Measurements from ENCODE around the gene ETV4. TPM values are rescaled to one million over a fixed set of nuclear protein-coding genes. Genes with fewer than 3 reads are reported as not detected.

ETV4 gene
- total and polyA plus RNA-seq, 2 of the 13 experiments (the other 11 are each of a cell fraction or from before 2014, with no cell fraction given), result 128 to 330 TPM

DNA sequence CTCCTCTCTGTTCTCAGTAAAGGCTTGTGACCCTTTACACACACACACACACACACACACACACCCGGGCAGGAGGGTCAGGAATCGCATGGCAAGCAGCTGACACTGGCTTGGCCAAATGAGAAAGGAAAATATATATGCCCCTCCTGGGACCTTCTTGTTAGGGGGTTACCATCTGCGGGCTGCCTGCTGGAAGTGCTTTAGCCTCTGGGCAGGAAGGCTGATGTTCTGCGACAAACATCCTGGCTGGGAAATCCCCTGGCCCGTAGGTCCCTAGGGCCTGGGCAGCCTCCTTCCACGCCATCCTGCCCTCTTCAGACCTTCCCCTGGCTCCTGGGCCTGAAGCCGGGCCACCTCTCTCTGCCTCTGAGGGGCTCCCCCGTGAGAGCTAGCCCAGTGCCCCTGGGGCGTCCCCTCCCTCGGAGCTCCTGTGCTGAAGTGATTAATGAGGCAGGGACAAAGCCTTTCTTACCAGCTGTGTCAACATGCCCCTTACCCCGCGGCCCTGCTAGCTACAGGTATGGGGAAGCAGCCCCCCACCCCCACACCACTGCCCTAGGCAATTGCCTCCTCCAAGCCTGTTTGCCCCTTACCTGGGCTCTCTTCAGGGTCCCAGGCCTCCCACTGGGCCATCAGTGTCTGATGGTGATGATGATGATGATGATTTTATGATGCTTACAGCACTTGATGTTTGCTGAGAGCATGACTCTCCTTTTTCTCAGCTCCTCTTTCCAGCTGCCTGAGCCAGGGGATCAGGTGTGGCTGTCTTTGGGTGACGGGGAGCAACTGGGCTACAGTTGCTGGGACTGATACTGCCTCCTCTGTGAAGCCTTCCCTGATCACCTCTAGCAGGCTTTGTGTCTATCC lies 32.8 kb upstream of the ETV4 start (continued):
- TF ChIP-seq MAF1 (CRISPR knock-in tag; IDR thresholded peaks at IDR 0.05; ENCODE audit: borderline replicate concordance), result no peak
- no peak for TF ChIP-seq ZFP62 (CRISPR knock-in tag; IDR thresholded peaks at IDR 0.05)
- no peak for TF ChIP-seq JUNB (CRISPR knock-in tag; IDR thresholded peaks at IDR 0.05; ENCODE audit: borderline replicate concordance)
- TF ChIP-seq HIVEP1 (CRISPR knock-in tag; IDR thresholded peaks at IDR 0.05), result no peak
- TF ChIP-seq RFXAP (CRISPR knock-in tag; IDR thresholded peaks at IDR 0.05; ENCODE audit: borderline replicate concordance), result peak; percentile 64; the same call in 1 of the 2 replicates
- TF ChIP-seq, protein P1, sequence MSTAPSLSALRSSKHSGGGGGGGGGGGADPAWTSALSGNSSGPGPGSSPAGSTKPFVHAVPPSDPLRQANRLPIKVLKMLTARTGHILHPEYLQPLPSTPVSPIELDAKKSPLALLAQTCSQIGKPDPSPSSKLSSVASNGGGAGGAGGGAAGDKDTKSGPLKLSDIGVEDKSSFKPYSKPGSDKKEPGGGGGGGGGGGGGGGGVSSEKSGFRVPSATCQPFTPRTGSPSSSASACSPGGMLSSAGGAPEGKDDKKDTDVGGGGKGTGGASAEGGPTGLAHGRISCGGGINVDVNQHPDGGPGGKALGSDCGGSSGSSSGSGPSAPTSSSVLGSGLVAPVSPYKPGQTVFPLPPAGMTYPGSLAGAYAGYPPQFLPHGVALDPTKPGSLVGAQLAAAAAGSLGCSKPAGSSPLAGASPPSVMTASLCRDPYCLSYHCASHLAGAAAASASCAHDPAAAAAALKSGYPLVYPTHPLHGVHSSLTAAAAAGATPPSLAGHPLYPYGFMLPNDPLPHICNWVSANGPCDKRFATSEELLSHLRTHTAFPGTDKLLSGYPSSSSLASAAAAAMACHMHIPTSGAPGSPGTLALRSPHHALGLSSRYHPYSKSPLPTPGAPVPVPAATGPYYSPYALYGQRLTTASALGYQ (CRISPR knock-in tag; IDR thresholded peaks at IDR 0.05), result no peak
- no peak for TF ChIP-seq ZNF34 (CRISPR knock-in tag; IDR thresholded peaks at IDR 0.05; ENCODE audit: borderline replicate concordance)
- TF ChIP-seq CBX5 (CRISPR knock-in tag; IDR thresholded peaks at IDR 0.05; ENCODE audit: borderline replicate concordance), result no peak; the same call in 1 of the 2 replicates
- TF ChIP-seq, protein P2, sequence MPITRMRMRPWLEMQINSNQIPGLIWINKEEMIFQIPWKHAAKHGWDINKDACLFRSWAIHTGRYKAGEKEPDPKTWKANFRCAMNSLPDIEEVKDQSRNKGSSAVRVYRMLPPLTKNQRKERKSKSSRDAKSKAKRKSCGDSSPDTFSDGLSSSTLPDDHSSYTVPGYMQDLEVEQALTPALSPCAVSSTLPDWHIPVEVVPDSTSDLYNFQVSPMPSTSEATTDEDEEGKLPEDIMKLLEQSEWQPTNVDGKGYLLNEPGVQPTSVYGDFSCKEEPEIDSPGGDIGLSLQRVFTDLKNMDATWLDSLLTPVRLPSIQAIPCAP (CRISPR knock-in tag; IDR thresholded peaks at IDR 0.05; ENCODE audit: low read depth), result no peak
- TF ChIP-seq ZNF230 (CRISPR knock-in tag; IDR thresholded peaks at IDR 0.05), result no peak
- TF ChIP-seq ZNF550 (CRISPR knock-in tag; IDR thresholded peaks at IDR 0.05; ENCODE audit: borderline replicate concordance), result no peak
- TF ChIP-seq, protein P3, sequence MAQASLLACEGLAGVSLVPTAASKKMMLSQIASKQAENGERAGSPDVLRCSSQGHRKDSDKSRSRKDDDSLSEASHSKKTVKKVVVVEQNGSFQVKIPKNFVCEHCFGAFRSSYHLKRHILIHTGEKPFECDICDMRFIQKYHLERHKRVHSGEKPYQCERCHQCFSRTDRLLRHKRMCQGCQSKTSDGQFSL (CRISPR knock-in tag; IDR thresholded peaks at IDR 0.05), result no peak
- TF ChIP-seq, protein P4, sequence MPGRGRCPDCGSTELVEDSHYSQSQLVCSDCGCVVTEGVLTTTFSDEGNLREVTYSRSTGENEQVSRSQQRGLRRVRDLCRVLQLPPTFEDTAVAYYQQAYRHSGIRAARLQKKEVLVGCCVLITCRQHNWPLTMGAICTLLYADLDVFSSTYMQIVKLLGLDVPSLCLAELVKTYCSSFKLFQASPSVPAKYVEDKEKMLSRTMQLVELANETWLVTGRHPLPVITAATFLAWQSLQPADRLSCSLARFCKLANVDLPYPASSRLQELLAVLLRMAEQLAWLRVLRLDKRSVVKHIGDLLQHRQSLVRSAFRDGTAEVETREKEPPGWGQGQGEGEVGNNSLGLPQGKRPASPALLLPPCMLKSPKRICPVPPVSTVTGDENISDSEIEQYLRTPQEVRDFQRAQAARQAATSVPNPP (CRISPR knock-in tag; IDR thresholded peaks at IDR 0.05), result no peak
- TF ChIP-seq, protein P5, sequence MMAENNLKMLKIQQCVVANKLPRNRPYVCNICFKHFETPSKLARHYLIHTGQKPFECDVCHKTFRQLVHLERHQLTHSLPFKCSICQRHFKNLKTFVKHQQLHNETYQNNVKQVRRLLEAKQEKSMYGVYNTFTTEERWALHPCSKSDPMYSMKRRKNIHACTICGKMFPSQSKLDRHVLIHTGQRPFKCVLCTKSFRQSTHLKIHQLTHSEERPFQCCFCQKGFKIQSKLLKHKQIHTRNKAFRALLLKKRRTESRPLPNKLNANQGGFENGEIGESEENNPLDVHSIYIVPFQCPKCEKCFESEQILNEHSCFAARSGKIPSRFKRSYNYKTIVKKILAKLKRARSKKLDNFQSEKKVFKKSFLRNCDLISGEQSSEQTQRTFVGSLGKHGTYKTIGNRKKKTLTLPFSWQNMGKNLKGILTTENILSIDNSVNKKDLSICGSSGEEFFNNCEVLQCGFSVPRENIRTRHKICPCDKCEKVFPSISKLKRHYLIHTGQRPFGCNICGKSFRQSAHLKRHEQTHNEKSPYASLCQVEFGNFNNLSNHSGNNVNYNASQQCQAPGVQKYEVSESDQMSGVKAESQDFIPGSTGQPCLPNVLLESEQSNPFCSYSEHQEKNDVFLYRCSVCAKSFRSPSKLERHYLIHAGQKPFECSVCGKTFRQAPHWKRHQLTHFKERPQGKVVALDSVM (CRISPR knock-in tag; IDR thresholded peaks at IDR 0.05), result no peak
- TF ChIP-seq FOXK1 (CRISPR knock-in tag; IDR thresholded peaks at IDR 0.05; ENCODE audit: borderline replicate concordance, low read depth), result 0 out of 2 replicates have a peak, but pooled peaks have one; percentile 45
- peak; percentile 35 for TF ChIP-seq RARA (CRISPR knock-in tag; IDR thresholded peaks at IDR 0.05)
- TF ChIP-seq ZNF510 (CRISPR knock-in tag; IDR thresholded peaks at IDR 0.05; ENCODE audit: low read depth), result no peak
- TF ChIP-seq TAF1 (CRISPR knock-in tag; IDR thresholded peaks at IDR 0.05), result no peak
- TF ChIP-seq ZNF263 (CRISPR knock-in tag; IDR thresholded peaks at IDR 0.05), result 0 out of 2 replicates have a peak, but pooled peaks have one; percentile 21
- TF ChIP-seq ARNT (IDR thresholded peaks at IDR 0.05), result no peak
- no peak for TF ChIP-seq SETDB1 (CRISPR knock-in tag; IDR thresholded peaks at IDR 0.05; ENCODE audit: borderline replicate concordance)
- TF ChIP-seq CBFB (CRISPR knock-in tag; IDR thresholded peaks at IDR 0.05), result 0 out of 2 replicates have a peak, but pooled peaks have one; percentile 21
- TF ChIP-seq ZSCAN25 (CRISPR knock-in tag; IDR thresholded peaks at IDR 0.05), result peak; percentile 96
- no peak for TF ChIP-seq TP53 (CRISPR knock-in tag; conservative IDR thresholded peaks at IDR 0.05)
- TF ChIP-seq ZNF274 (CRISPR knock-in tag; IDR thresholded peaks at IDR 0.05), result no peak
